Measurements from ENCODE around the gene YPEL1.

YPEL1 gene

DNA sequence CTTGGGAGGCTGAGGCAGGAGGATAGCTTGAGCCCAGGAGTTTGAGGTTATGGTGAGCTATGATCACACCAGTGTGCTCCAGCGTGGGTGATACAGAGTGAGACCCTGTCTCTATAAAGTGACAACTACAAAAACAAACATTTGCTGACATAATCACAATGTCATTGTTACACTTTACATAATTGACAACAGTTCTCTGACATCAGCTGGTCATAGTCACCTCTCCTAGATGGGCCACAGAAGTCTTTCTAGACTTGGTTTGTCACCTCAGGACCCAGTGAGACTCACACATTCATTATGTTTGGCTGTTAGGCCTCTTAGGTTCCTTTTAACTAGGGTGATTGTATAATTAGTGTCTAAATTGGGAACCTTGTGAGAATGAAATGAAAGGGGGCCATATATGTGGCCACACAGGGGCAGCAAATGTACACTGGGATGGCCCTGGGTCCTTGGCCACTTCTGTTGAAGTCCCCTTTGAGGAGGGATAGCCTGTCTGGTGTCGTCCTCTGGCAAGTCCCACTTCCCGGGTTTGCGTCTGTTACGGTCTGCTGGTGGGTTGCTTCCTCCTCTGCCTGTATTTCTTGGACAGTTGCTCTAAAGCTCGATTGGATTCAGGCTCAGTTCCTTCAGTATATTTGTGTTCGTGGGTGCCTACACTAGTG lies 75.6 kb downstream of the YPEL1 start:
- TF ChIP-seq, protein P1, sequence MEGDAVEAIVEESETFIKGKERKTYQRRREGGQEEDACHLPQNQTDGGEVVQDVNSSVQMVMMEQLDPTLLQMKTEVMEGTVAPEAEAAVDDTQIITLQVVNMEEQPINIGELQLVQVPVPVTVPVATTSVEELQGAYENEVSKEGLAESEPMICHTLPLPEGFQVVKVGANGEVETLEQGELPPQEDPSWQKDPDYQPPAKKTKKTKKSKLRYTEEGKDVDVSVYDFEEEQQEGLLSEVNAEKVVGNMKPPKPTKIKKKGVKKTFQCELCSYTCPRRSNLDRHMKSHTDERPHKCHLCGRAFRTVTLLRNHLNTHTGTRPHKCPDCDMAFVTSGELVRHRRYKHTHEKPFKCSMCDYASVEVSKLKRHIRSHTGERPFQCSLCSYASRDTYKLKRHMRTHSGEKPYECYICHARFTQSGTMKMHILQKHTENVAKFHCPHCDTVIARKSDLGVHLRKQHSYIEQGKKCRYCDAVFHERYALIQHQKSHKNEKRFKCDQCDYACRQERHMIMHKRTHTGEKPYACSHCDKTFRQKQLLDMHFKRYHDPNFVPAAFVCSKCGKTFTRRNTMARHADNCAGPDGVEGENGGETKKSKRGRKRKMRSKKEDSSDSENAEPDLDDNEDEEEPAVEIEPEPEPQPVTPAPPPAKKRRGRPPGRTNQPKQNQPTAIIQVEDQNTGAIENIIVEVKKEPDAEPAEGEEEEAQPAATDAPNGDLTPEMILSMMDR (IDR thresholded peaks at IDR 0.05; ENCODE audit: borderline replicate concordance, control extremely low read depth, extremely low read depth, insufficient read depth, missing control alignments): peak; percentile 6
- in situ Hi-C loops (cut with MboI; ENCODE audit: low sequenced_read_pairs, unreplicated experiment): no loop called here
- no peak for DNase-seq (ENCODE audit: low spot score)

DNA sequence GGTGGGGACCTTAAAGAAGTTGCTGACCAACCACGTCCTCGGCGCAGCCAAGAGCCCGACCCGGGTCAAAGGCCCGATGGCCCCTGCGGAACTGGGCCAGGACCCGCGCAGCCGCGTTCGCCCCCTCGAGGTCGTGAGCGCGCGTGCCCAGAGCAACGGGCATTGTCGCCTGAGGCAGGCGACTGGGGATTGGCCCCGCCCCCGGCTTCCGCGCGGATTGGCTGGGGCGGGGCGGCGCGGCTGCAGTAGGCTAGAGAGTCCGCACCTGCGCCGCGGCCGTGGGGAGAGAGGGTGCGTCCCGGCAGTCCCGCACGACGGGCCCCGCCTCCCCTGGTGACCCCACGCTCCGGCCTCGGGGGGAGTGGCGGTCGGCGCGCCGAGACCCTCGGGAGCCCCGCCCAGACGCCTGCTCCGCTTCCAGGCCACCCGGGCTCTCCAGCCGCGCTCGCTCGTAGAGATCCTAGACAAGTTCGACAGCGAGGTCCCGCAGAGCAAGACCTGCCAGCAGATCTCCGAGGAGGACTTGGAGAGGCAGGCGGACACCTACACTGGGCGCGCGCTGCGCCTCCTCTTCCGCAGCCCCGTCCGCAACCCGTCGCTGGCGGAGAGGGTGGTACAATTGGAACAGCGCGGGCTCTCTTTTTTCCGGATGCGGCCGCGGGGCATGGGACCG lies 78.1 kb downstream of the YPEL1 start:
- in situ Hi-C loops (cut with MboI; ENCODE audit: low sequenced_read_pairs, unreplicated experiment): no loop called here
- DNase-seq (ENCODE audit: low spot score): peak; percentile 96
- TF ChIP-seq, protein P1 (IDR thresholded peaks at IDR 0.05; ENCODE audit: borderline replicate concordance, control extremely low read depth, extremely low read depth, insufficient read depth, missing control alignments): peak; percentile 11

DNA sequence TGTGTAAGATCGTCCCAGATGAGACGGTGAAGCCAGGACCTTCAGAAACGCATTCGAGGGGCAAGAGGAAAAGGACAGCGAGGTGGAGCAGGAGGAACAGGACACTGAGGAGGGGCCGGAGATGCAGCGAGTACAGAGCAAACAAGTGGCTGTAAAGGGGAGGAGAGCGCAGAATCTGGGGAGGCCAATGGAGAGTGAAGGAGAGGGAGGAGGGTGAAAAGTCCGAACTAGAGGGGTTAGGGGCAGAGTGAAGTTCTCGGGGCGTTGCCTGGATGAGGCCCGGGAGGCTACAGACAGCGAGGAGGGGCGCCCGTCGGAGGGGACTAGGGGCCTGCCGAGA lies 78.6 kb downstream of the YPEL1 start:
- TF ChIP-seq, protein P1 (IDR thresholded peaks at IDR 0.05; ENCODE audit: borderline replicate concordance, control extremely low read depth, extremely low read depth, insufficient read depth, missing control alignments): no peak
- DNase-seq (ENCODE audit: low spot score): no peak
- in situ Hi-C loops (cut with MboI; ENCODE audit: low sequenced_read_pairs, unreplicated experiment): no loop called here

DNA sequence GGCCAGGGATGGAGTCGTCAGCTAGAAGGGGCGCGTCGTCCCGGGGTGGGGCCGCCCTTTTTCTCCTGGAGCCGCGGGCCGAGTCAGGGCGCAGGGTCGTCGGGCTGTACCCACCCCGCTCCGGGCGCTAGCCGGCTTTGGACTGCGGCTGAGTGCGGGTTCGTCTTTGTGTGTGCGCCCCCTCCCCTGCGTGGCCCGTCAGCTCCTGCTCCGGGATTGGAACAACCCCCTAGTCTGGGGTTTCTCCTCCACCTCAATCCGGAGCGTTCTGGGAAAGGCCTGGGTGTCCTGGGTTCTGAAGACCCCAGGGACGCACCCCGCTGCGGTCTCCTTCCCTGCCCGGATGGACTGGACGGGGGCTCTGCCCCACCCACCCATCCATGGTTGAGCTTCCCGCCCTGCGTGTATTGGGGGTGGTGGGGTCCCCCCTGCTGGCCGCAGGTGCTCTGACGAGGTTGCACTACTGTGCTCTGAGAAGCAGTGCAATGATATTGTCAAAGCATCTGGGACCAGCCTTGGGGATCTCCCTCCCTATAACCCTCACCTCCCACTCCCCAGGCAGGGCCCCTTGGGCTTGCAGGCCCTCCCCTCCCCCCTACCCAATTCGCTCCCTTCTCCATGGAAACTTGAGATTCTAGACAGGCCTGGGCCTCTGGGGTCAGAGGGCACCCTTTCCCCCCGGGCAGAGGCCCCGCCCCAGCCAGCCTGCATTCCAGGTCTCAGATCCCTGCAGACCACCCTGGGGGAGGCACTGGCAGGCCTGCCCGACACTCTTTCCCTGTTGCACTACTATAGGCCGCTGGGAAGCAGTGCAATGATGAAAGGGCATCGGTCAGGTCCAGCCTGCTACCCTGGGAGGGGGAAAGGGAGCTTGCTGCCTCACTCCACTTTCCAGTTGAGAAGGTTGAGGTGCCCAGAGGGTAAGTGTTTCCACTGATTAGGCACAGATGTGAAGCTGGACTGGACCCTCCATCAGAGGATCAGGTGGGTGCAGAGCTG lies 82.7 kb downstream of the YPEL1 start:
- no peak for DNase-seq (ENCODE audit: low spot score)
- in situ Hi-C loops (cut with MboI; ENCODE audit: low sequenced_read_pairs, unreplicated experiment): no loop called here
- TF ChIP-seq, protein P1 (IDR thresholded peaks at IDR 0.05; ENCODE audit: borderline replicate concordance, control extremely low read depth, extremely low read depth, insufficient read depth, missing control alignments): no peak

DNA sequence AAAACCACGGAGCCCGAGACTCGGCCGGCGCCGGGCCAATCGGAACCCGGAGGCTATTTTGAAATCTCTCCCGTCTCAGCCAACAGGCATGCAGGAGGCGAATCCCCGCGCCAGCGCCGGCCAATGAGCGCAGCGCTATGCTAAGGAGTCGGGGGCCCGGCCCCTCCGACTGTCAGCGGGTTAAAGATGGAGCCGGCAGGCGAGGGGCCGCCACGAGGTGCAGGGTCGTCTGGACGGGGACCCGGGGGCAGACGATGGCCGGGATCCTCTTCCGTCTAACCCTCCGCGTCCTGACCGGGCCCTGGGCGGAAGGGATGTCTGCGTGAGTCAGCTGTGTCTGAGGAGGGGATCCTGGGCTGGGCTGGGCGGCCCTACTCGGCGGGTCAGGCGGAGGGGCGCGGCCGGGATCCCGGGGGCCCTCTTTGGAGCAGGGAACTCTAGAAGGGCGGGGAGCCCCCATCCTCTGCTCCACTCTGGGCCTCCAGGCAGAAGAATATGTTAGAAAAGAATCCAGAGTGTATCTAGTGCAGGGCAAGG lies 83.5 kb downstream of the YPEL1 start:
- in situ Hi-C loops (cut with MboI; ENCODE audit: low sequenced_read_pairs, unreplicated experiment): no loop called here
- peak; percentile 95 for DNase-seq (ENCODE audit: low spot score)

More for the DNA sequence above, 83.5 kb downstream of the YPEL1 start:
- TF ChIP-seq, protein P1 (IDR thresholded peaks at IDR 0.05; ENCODE audit: borderline replicate concordance, control extremely low read depth, extremely low read depth, insufficient read depth, missing control alignments): no peak

Measured in GM13976 (cell line).